Fibroblast of villous mesenchyme (primary cell): ENCODE measurements around the gene KRTAP5-8. TPM values are rescaled to one million over a fixed set of nuclear protein-coding genes. Genes with fewer than 3 reads are reported as not detected.

Experiments
- DNase-seq: peaks from one replicate; pipeline ENCODE4 v3.0.0-alpha.2; 2010; ENCODE audit warnings: low read depth
- H3K4me3 ChIP-seq: 2 replicates; pipeline ENCODE4 v1.5.1; 2011; ENCODE audit warnings: low read depth, mild to moderate bottlenecking, low read length
- CTCF ChIP-seq: IDR thresholded peaks from 2 replicates; pipeline ENCODE4 v1.5.1; 2012; ENCODE audit warnings: low read depth, mild to moderate bottlenecking, low read length; ENCODE audit not compliant: insufficient read depth
- total RNA-seq: library from RNA; depleted of rRNA; stranded (reverse); fragments of >200 nt; gene quantifications from 2 replicates; pipeline ENCODE4 v1.2.3, GENCODE V29; 2012

Gene KRTAP5-8
- total RNA-seq, 1 donor, result not detected

DNA sequence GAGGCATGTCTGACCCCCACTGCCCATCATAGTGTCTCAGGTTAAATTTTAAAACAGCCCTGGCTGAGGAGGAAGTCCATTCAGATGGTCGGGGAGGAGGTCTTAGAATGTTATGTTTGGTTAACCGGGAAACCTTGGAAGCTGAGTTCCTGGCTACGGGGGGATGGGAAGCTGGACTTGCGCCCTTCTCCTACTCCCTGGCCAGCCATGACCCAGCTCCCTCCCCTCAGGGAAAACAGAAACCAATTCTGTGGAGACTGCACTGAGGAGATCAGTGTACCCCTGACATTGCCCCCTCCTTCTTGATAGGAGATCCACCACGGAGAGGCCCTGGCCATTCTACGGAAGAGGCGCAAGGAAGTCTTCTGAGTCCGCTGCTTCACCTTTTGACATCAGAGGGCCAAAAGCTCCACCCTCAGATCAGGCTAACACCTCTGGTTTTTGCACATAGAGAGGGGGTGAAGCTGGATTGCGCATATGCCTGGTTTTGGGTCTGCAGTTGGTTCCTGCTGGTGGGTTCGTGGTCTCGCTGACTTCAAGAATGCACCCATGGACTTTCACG is 7.7 kb downstream of the KRTAP5-8 start:
- DNase-seq, result no peak
- no peak for TF ChIP-seq CTCF
- no peak overlapping the region for H3K4me3 ChIP-seq

GRCh38 chr11:71548120-71548519 is 10.3 kb downstream of the KRTAP5-8 start, which contains the start of gene KRTAP5-9:
KRTAP5-9 (plus strand) TSS chr11:71548420; CDS start chr11:71548658, 238 bp downstream.
- DNase-seq, result no peak
- TF ChIP-seq CTCF, result no peak
- no peak within 1 kb of the TSS for H3K4me3 ChIP-seq

DNA sequence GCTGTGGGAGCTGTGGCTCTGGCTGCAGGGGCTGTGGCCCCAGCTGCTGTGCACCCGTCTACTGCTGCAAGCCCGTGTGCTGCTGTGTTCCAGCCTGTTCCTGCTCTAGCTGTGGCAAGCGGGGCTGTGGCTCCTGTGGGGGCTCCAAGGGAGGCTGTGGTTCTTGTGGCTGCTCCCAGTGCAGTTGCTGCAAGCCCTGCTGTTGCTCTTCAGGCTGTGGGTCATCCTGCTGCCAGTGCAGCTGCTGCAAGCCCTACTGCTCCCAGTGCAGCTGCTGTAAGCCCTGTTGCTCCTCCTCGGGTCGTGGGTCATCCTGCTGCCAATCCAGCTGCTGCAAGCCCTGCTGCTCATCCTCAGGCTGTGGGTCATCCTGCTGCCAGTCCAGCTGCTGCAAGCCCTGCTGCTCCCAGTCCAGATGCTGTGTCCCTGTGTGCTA is 10.9 kb downstream of the KRTAP5-8 start:
- H3K4me3 ChIP-seq, result no peak overlapping the region
- TF ChIP-seq CTCF, result no peak
- DNase-seq, result no peak

GRCh38 chr11:71551711-71552110 is 13.9 kb downstream of the KRTAP5-8 start:
- DNase-seq, result no peak
- no peak overlapping the region for H3K4me3 ChIP-seq
- TF ChIP-seq CTCF, result no peak

GRCh38 chr11:71554996-71555395 is 17.2 kb downstream of the KRTAP5-8 start:
- no peak overlapping the region for H3K4me3 ChIP-seq
- TF ChIP-seq CTCF, result no peak
- DNase-seq, result no peak

GRCh38 chr11:71555508-71555907 is 17.7 kb downstream of the KRTAP5-8 start:
- no peak overlapping the region for H3K4me3 ChIP-seq
- TF ChIP-seq CTCF, result no peak
- no peak for DNase-seq

DNA sequence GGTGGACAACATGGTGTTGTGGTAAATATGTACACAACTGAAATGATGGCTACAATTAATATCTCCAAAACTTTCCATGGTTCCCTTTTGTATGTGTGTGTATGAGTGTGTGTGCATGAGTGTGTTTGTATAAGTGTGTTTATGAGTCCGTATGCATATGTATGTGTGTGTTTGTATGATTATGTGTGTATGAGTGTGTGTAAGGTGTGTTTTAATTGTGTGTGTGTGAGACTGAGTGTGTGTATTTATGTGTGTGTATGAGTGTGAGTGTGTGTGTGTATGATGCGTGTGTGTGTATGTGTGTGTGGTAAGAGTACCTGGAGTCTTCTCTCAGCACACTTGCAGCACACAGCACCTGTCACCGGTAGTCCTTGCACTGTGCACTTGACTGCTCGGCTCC is 18.2 kb downstream of the KRTAP5-8 start:
- no peak for TF ChIP-seq CTCF
- H3K4me3 ChIP-seq, result no peak overlapping the region
- no peak for DNase-seq
